Esophagus (tissue), 2 donors: ENCODE data around the gene RALGAPA1. TPM values are rescaled to one million over a fixed set of nuclear protein-coding genes. Genes with fewer than 3 reads are reported as not detected.
"Not testable (repeated sequence)": the region's sequence is repeated elsewhere in the genome, so short reads cannot be mapped to it uniquely, and the experiment has no call there.

ENCODE experiments used
- H3K27ac ChIP-seq, 2 donors: one replicate each; pipeline ENCODE4 v1.5.1; 2013; ENCODE audit warnings: low read depth in 2 of 2, mild to moderate bottlenecking in 2 of 2, inconsistent platforms in 1 of 2, low read length in 1 of 2, moderate library complexity in 1 of 2
- H3K27me3 ChIP-seq, 2 donors: one replicate each; pipeline ENCODE4 v1.6.1; 2013; ENCODE audit warnings: low read length in 2 of 2, control low read depth in 1 of 2, mild to moderate bottlenecking in 1 of 2; ENCODE audit not compliant: insufficient read depth in 2 of 2, control insufficient read depth in 1 of 2
- H3K36me3 ChIP-seq, 2 donors: one replicate each; pipeline ENCODE4 v1.6.1; 2013; ENCODE audit warnings: low read length in 1 of 2; ENCODE audit not compliant: control insufficient read depth in 2 of 2, insufficient read depth in 2 of 2
- H3K4me1 ChIP-seq, 2 donors: one replicate each; pipeline ENCODE4 v1.6.1; 2013; ENCODE audit warnings: low read length in 1 of 2; ENCODE audit not compliant: control insufficient read depth in 2 of 2, insufficient read depth in 2 of 2
- H3K4me3 ChIP-seq, 2 donors: one replicate each; pipeline ENCODE4 v1.5.1; 2013; ENCODE audit warnings: low read length in 2 of 2, mild to moderate bottlenecking in 2 of 2, low read depth in 1 of 2, moderate library complexity in 1 of 2
- H3K9me3 ChIP-seq, 2 donors: one replicate each; pipeline ENCODE4 v1.6.1; 2013; ENCODE audit warnings: mild to moderate bottlenecking in 2 of 2, low read depth in 1 of 2, low read length in 1 of 2, moderate library complexity in 1 of 2; ENCODE audit not compliant: control insufficient read depth in 2 of 2, insufficient read depth in 1 of 2
- WGBS, 2 donors: extraction: QIAGEN DNeasy Blood & Tissue Kit; methylation state at CpG; one replicate each; pipeline ENCODE4 v1.1.7; 2013; 5-methylcytosine and 5-hydroxymethylcytosine counted together
- polyA plus RNA-seq, 2 donors: library from polyadenylated mRNA; stranded (reverse); fragments of 200-250 nt; gene quantifications; one replicate each; pipeline ENCODE4 v1.2.3, GENCODE V29; 2013
- donor health status: healthy with polysubstance abuse.
- donor health status: Bipolar disorder and iron deficiency.

Gene RALGAPA1
- polyA plus RNA-seq, 2 donors: 10.5 to 20.3 TPM

GRCh38 chr14:35776085-35776484 is 33.0 kb downstream of the RALGAPA1 start:
- WGBS, 2 donors: 95 to 97% methylated on average over 5 of the region's 5 CpGs
- not testable (repeated sequence) for H3K4me1 ChIP-seq, H3K27me3 ChIP-seq, H3K27ac ChIP-seq, H3K36me3 ChIP-seq, H3K4me3 ChIP-seq, H3K9me3 ChIP-seq

GRCh38 chr14:35766700-35767082 is 42.4 kb downstream of the RALGAPA1 start:
- no peaks in the 10 kb centered on the region for H3K27me3 ChIP-seq
- no peak overlapping the region for H3K4me3 ChIP-seq
- H3K36me3 ChIP-seq: peaks cover 0 to 3% of the 10 kb centered on the region in 2 donors
- 86 to 89% methylated on average over 2 of the region's 2 CpGs for WGBS, 2 donors
- H3K9me3 ChIP-seq: no peaks in the 10 kb centered on the region
- no peaks in the 10 kb centered on the region for H3K4me1 ChIP-seq
- no peak overlapping the region for H3K27ac ChIP-seq

- Histone ChIP-seq H3K4me3 (no peak overlapping the region), H3K27ac (no peak overlapping the region), H3K9me3 (no peaks in the 10 kb centered on the region), H3K27me3 (no peaks in the 10 kb centered on the region), H3K36me3 (peaks cover 0 to 3% of the 10 kb centered on the region in 2 donors), H3K4me1 (no peaks in the 10 kb centered on the region)
- WGBS, 2 donors: 94 to 98% methylated on average over 5 of the region's 5 CpGs
Observed at GRCh38 chr14:35766036-35766699, 42.9 kb downstream of the RALGAPA1 start.

GRCh38 chr14:35761922-35762321 is 47.2 kb downstream of the RALGAPA1 start:
- Histone ChIP-seq H3K27ac (no peak overlapping the region), H3K27me3 (no peaks in the 10 kb centered on the region), H3K4me3 (no peak overlapping the region), H3K4me1 (no peaks in the 10 kb centered on the region), H3K36me3 (peaks cover 0 to 3% of the 10 kb centered on the region in 2 donors), H3K9me3 (no peaks in the 10 kb centered on the region)
- 91 to 92% methylated on average over 4 of the region's 4 CpGs for WGBS, 2 donors

- no peaks in the 10 kb centered on the region for H3K4me1 ChIP-seq
- no peaks in the 10 kb centered on the region for H3K27me3 ChIP-seq
- WGBS, 2 donors: 96 to 100% methylated on average over 1 of the region's 1 CpG
- no peak overlapping the region for H3K27ac ChIP-seq
- no peaks in the 10 kb centered on the region for H3K9me3 ChIP-seq
- no peaks in the 10 kb centered on the region for H3K36me3 ChIP-seq
- H3K4me3 ChIP-seq: no peak overlapping the region
Observed at GRCh38 chr14:35760143-35760542, 49.0 kb downstream of the RALGAPA1 start.

- WGBS, 2 donors: 92 to 97% methylated on average over 3 of the region's 3 CpGs
- H3K4me3 ChIP-seq: no peak overlapping the region
- H3K9me3 ChIP-seq: no peaks in the 10 kb centered on the region
- no peaks in the 10 kb centered on the region for H3K27me3 ChIP-seq
- no peaks in the 10 kb centered on the region for H3K36me3 ChIP-seq
- H3K4me1 ChIP-seq: no peaks in the 10 kb centered on the region
- H3K27ac ChIP-seq: no peak overlapping the region
Observed at GRCh38 chr14:35758523-35759129, 50.5 kb downstream of the RALGAPA1 start.

- Histone ChIP-seq H3K4me1 (no peaks in the 10 kb centered on the region), H3K36me3 (peaks cover 0 to 2% of the 10 kb centered on the region in 2 donors), H3K9me3 (no peaks in the 10 kb centered on the region), H3K4me3 (no peak overlapping the region), H3K27me3 (no peaks in the 10 kb centered on the region), H3K27ac (no peak overlapping the region)
Observed at GRCh38 chr14:35754671-35755070, 54.4 kb downstream of the RALGAPA1 start.

GRCh38 chr14:35752380-35752779 is 56.7 kb downstream of the RALGAPA1 start:
- WGBS, 2 donors: 91 to 93% methylated on average over 3 of the region's 3 CpGs
- H3K4me3 ChIP-seq: no peak overlapping the region
- H3K4me1 ChIP-seq: no peaks in the 10 kb centered on the region
- H3K9me3 ChIP-seq: no peaks in the 10 kb centered on the region
- no peaks in the 10 kb centered on the region for H3K27me3 ChIP-seq
- H3K36me3 ChIP-seq: peaks cover 0 to 4% of the 10 kb centered on the region in 2 donors
- H3K27ac ChIP-seq: no peak overlapping the region

- Histone ChIP-seq H3K36me3 (peaks cover 0 to 5% of the 10 kb centered on the region in 2 donors), H3K4me1 (no peaks in the 10 kb centered on the region), H3K4me3 (no peak overlapping the region), H3K27ac (no peak overlapping the region), H3K9me3 (no peaks in the 10 kb centered on the region), H3K27me3 (no peaks in the 10 kb centered on the region)
- 90 to 96% methylated on average over 6 of the region's 6 CpGs for WGBS, 2 donors
Observed at GRCh38 chr14:35750202-35750904, 58.7 kb downstream of the RALGAPA1 start.
